Vein endothelial cell (primary cell): ENCODE measurements around the gene IFIT5. TPM values are rescaled to one million over a fixed set of nuclear protein-coding genes. Genes with fewer than 3 reads are reported as not detected.

Experiments
- total RNA-seq: library from RNA; depleted of rRNA; stranded (reverse); fragments of >200 nt; gene quantifications from 2 replicates; pipeline ENCODE4 v1.2.3, GENCODE V29; 2012

IFIT5 gene
- 3.6 and 12.6 TPM in 2 replicates for total RNA-seq

GRCh38 chr10:89414146-89414878, at the start of gene IFIT5:
Gene IFIT5, plus strand, starts transcription at chr10:89414568. Its CDS starts 231 bp downstream, at chr10:89414799.

GRCh38 chr10:89377705-89378637, 36.4 kb upstream of the IFIT5 start, which contains the start of gene IFIT1B:
Gene IFIT1B, plus strand, starts transcription at chr10:89378056. Its CDS starts 80 bp downstream, at chr10:89378136.

GRCh38 chr10:89391907-89392756, 22.2 kb upstream of the IFIT5 start, which contains the start of gene IFIT1:
Gene IFIT1, plus strand, starts transcription at chr10:89392623. Its CDS starts 90 bp downstream, at chr10:89392713.

Other genes starting within 250 kb of the IFIT5 start
- 3.2 and 8.5 TPM in 2 replicates for gene CH25H, start 207.3 kb upstream of the IFIT5 start, total RNA-seq
- gene LIPA, start 162.8 kb upstream of the IFIT5 start, total RNA-seq: 23.8 and 40.4 TPM in 2 replicates
- 2.3 and 2.7 TPM in 2 replicates for gene IFIT2, start 112.5 kb upstream of the IFIT5 start, total RNA-seq
- gene IFIT3, start 86.6 kb upstream of the IFIT5 start, total RNA-seq: 5.4 and 7.5 TPM in 2 replicates
- not detected in 2 replicates for gene IFIT1B, start 36.5 kb upstream of the IFIT5 start, total RNA-seq
- gene IFIT1, start 21.9 kb upstream of the IFIT5 start, total RNA-seq: 1.3 and 1.6 TPM in 2 replicates
- 0.10 and 0.65 TPM in 2 replicates for gene SLC16A12, start 121.0 kb downstream of the IFIT5 start, total RNA-seq
- 2.0 and 3.2 TPM in 2 replicates for gene PANK1, start 230.7 kb downstream of the IFIT5 start, total RNA-seq